HCT116 (cell line): ENCODE results near the gene DNPH1. TPM values are rescaled to one million over a fixed set of nuclear protein-coding genes. Genes with fewer than 3 reads are reported as not detected.

Experiments used
- ATAC-seq: fragments of 200-7000 bp; cut with Tn5 transposase; 2 replicates; pipeline ENCODE4 v1.9.1; 2020; ENCODE audit warnings: mild to moderate bottlenecking, moderate library complexity
- BruUV-seq: library from RNA; stranded (reverse); fragments of 400-500 nt; replicated peaks from 2 replicates; lab custom pipeline; 2021; lab: Mats Ljungman, UMichigan
- CTCF ChIA-PET: fragments of 300-600 bp; sonication (Branson Sonifier 250); formaldehyde crosslinking; loops from one replicate; lab custom pipeline; 2021; ENCODE audit warnings: antibody characterized with exemption; lab: Charles Lee
- POLR2A ChIA-PET: fragments of 300-600, 350-600 bp; sonication (Branson Sonifier 250); formaldehyde crosslinking; loops from one replicate; lab custom pipeline; 2021; ENCODE audit warnings: antibody characterized with exemption; lab: Charles Lee
- RAD21 ChIA-PET, 2 experiments: fragments of 300-600 bp; sonication (Branson Sonifier 250); formaldehyde crosslinking; loops; one replicate each; lab custom pipeline; 2023; ENCODE audit warnings: low total read pairs in 2 of 2; ENCODE audit not compliant: uncharacterized antibody in 2 of 2, unreplicated experiment in 2 of 2, low non-redundant PET in 1 of 2; lab: Charles Lee
- DNase-seq: peaks from one replicate; pipeline ENCODE4 v3.0.0-alpha.2; 2010; ENCODE audit warnings: low read depth, low spot score
- H2AFZ ChIP-seq: fragments of 200-600 bp; shearing (Covaris generic), sonication (generic); 2 replicates; pipeline ENCODE4 v1.6.1; 2017; ENCODE audit warnings: low read depth, mixed run types, mixed read lengths, antibody characterized with exemption, low read length; ENCODE audit not compliant: poor library complexity, severe bottlenecking
- H3K27ac ChIP-seq: 2 replicates; pipeline ENCODE4 v1.5.1; 2012; ENCODE audit warnings: low read depth, low read length
- H3K27me3 ChIP-seq: fragments of 200-600 bp; sonication (generic); 2 replicates; pipeline ENCODE4 v1.6.1; 2016; ENCODE audit warnings: mixed run types, low read length, mixed read lengths; ENCODE audit not compliant: insufficient read depth
- H3K36me3 ChIP-seq, 2 experiments: fragments of 200-500 bp in 1 of 2; fragments of 200-600 bp in 1 of 2; sonication (Bioruptor generic) in 1 of 2; sonication (generic) in 1 of 2; 2 replicates each; pipeline versions ENCODE4 v1.5.1 to v1.6.1; 2014 to 2016; ENCODE audit warnings: low read length in 2 of 2, inconsistent platforms in 1 of 2, mixed read lengths in 1 of 2, mixed run types in 1 of 2; ENCODE audit not compliant: insufficient read depth in 2 of 2, control insufficient read depth in 1 of 2
- H3K4me1 ChIP-seq, 2 experiments: fragments of 200-600 bp in 1 of 2; sonication (generic) in 1 of 2; 2 replicates each; pipeline versions ENCODE4 v1.5.1 to v1.6.1; 2012 to 2017; ENCODE audit warnings: low read length in 2 of 2, inconsistent platforms in 1 of 2, mild to moderate bottlenecking in 1 of 2, mixed read lengths in 1 of 2, mixed run types in 1 of 2, moderate library complexity in 1 of 2; ENCODE audit not compliant: insufficient read depth in 2 of 2, control insufficient read depth in 1 of 2
- H3K4me2 ChIP-seq: fragments of 200-600 bp; sonication (generic); 2 replicates; pipeline ENCODE4 v1.6.1; 2017; ENCODE audit warnings: mixed run types, low read length, mixed read lengths
- H3K4me3 ChIP-seq, 2 experiments: fragments of 200-600 bp in 1 of 2; sonication (generic) in 1 of 2; replicated peaks in 1 of 2; 2 replicates each; pipeline ENCODE4 v1.5.1; 2011 to 2016; ENCODE audit warnings: low read length in 2 of 2, control low read depth in 1 of 2, low read depth in 1 of 2, mild to moderate bottlenecking in 1 of 2, mixed read lengths in 1 of 2, mixed run types in 1 of 2
- H3K79me2 ChIP-seq: fragments of 200-600 bp; sonication (generic); 2 replicates; pipeline ENCODE4 v1.6.1; 2017; ENCODE audit warnings: mild to moderate bottlenecking, mixed run types, low read length, moderate library complexity, mixed read lengths; ENCODE audit not compliant: insufficient read depth
- H3K9ac ChIP-seq: fragments of 200-600 bp; sonication (generic); 2 replicates; pipeline ENCODE4 v1.6.1; 2016; ENCODE audit warnings: low read length, mixed read lengths
- H3K9me2 ChIP-seq: fragments of 200-600 bp; sonication (generic), shearing (Covaris generic); 2 replicates; pipeline ENCODE4 v1.6.1; 2017; ENCODE audit warnings: mixed run types, mild to moderate bottlenecking, moderate library complexity; ENCODE audit not compliant: insufficient read depth
- H3K9me3 ChIP-seq, 2 experiments: fragments of 200-500 bp in 1 of 2; fragments of 200-600 bp in 1 of 2; sonication (Bioruptor generic) in 1 of 2; sonication (generic) in 1 of 2; 2 replicates each; pipeline ENCODE4 v1.6.1; 2014 to 2017; ENCODE audit warnings: low read length in 2 of 2, mixed read lengths in 2 of 2, inconsistent platforms in 1 of 2, low read depth in 1 of 2, mild to moderate bottlenecking in 1 of 2, mixed run types in 1 of 2, moderate library complexity in 1 of 2; ENCODE audit not compliant: control insufficient read depth in 1 of 2, insufficient read depth in 1 of 2
- H4K20me1 ChIP-seq: fragments of 200-600 bp; sonication (generic), shearing (Covaris generic); 2 replicates; pipeline ENCODE4 v1.6.1; 2017; ENCODE audit warnings: mixed run types, mild to moderate bottlenecking, moderate library complexity; ENCODE audit not compliant: insufficient read depth
- CEBPB ChIP-seq: IDR thresholded peaks from 2 replicates; pipeline ENCODE4 v1.6.1; 2012; ENCODE audit warnings: low read depth
- CTCF ChIP-seq, 3 experiments: fragments of 200-600 bp in 1 of 3; sonication (generic) in 1 of 3; IDR thresholded peaks in 2 of 3; conservative IDR thresholded peaks in 1 of 3; 2 replicates each; pipeline ENCODE4 v1.5.1; 2012 to 2017; ENCODE audit warnings: low read depth in 2 of 3, low read length in 2 of 3, antibody characterized with exemption in 1 of 3, borderline replicate concordance in 1 of 3, control low read depth in 1 of 3, mild to moderate bottlenecking in 1 of 3, mixed read lengths in 1 of 3, mixed run types in 1 of 3, moderate library complexity in 1 of 3; ENCODE audit not compliant: insufficient read depth in 1 of 3
- ELF1 ChIP-seq: IDR thresholded peaks from 2 replicates; pipeline ENCODE4 v1.6.1; 2012; ENCODE audit warnings: low read depth, borderline replicate concordance
- EZH2phosphoT487 ChIP-seq: fragments of 200-600 bp; IDR thresholded peaks from 2 replicates; pipeline ENCODE4 v1.6.1; 2018; ENCODE audit warnings: antibody characterized with exemption, borderline replicate concordance
- JUND ChIP-seq: IDR thresholded peaks from 2 replicates; pipeline ENCODE4 v1.6.1; 2012
- POLR2AphosphoS5 ChIP-seq: IDR thresholded peaks from 2 replicates; pipeline ENCODE4 v1.6.1; 2011; ENCODE audit warnings: mild to moderate bottlenecking, low read depth, low read length, moderate library complexity
- RAD21 ChIP-seq: IDR thresholded peaks from 2 replicates; pipeline ENCODE4 v1.6.1; 2012; ENCODE audit warnings: low read depth, mild to moderate bottlenecking
- REST ChIP-seq: IDR thresholded peaks from 2 replicates; pipeline ENCODE4 v1.6.1; 2012; ENCODE audit warnings: low read depth
- SP1 ChIP-seq: IDR thresholded peaks from 2 replicates; pipeline ENCODE4 v1.6.1; 2012; ENCODE audit warnings: low read depth
- SRF ChIP-seq: IDR thresholded peaks from 2 replicates; pipeline ENCODE4 v1.6.1; 2012; ENCODE audit warnings: low read depth
- TCF7L2 ChIP-seq: IDR thresholded peaks from 2 replicates; pipeline ENCODE4 v1.7.0; 2011; ENCODE audit warnings: borderline replicate concordance, inconsistent platforms; ENCODE audit not compliant: insufficient read depth, insufficient read length; ENCODE audit errors: extremely low read depth
- ZFX ChIP-seq: fragments of 450-650 bp; IDR thresholded peaks from 2 replicates; pipeline ENCODE4 v1.6.1; 2017
- ZNF274 ChIP-seq: fragments of 200-500 bp; sonication (Bioruptor generic); IDR thresholded peaks from 2 replicates; pipeline ENCODE4 v1.6.1; 2014; ENCODE audit warnings: mild to moderate bottlenecking, low read depth, low read length, inconsistent platforms
- intact Hi-C: fragments of 100-400 bp; cut with micrococcal nuclease; formaldehyde crosslinking; loops from 2 replicates; pipeline ENCODE4 v1.10.0; 2022
- total RNA-seq: library from RNA; stranded (reverse); gene quantifications from one replicate; pipeline ENCODE4 v1.2.1, GENCODE V29; 2021; ENCODE audit not compliant: unreplicated experiment

Gene DNPH1
- total RNA-seq, 1 experiment from 2014 or later, result 117 TPM

- Histone ChIP-seq H4K20me1 (no peaks in the 10 kb centered on the region), H2AFZ (no peak overlapping the region), H3K4me3 (no peak overlapping the region), H3K27me3 (no peaks in the 10 kb centered on the region), H3K9me2 (no peaks in the 10 kb centered on the region), H3K79me2 (no peaks in the 10 kb centered on the region), H3K27ac (no peak overlapping the region), H3K9ac (no peak overlapping the region), H3K36me3 (no peaks in the 10 kb centered on the region), H3K4me2 (no peak overlapping the region), H3K4me1 (no peaks in the 10 kb centered on the region), H3K9me3 (no peaks in the 10 kb centered on the region)
- intact Hi-C loops, result no loop called here
- no peak for TF ChIP-seq CTCF (IDR thresholded peaks at IDR 0.05 in 2 of 3, conservative IDR thresholded peaks at IDR 0.05 in 1 of 3; ENCODE audit: borderline replicate concordance in 1 of 3, insufficient read depth in 1 of 3, low read depth in 2 of 3, low read length in 2 of 3)
- TF ChIP-seq CEBPB, result no peak
- no peak for TF ChIP-seq RAD21
- no peak for TF ChIP-seq ZFX
- no peak for TF ChIP-seq EZH2phosphoT487
- no peak for TF ChIP-seq JUND
- TF ChIP-seq ZNF274, result no peak
- TF ChIP-seq TCF7L2, result no peak
- no peak for TF ChIP-seq ELF1
- no peak for TF ChIP-seq SP1
- TF ChIP-seq SRF, result no peak
- TF ChIP-seq POLR2AphosphoS5, result no peak
- TF ChIP-seq REST, result no peak
- ChIA-PET POLR2A (no interaction called here), RAD21 (no interaction called here), CTCF (interaction anchor here (1.0 kb wide), 1 partner anchor 12 kb away, joined by 3 read pairs; the partner anchor contains the start of gene DNPH1)
- BruUV-seq, result no TSS peak
- ATAC-seq (no peak), DNase-seq (no peak)
Measured at GRCh38 chr6:43241446-43241845, 12.2 kb upstream of the DNPH1 start.
